H1 (cell line): Measurements from ENCODE around the gene RHOG. TPM values are rescaled to one million over a fixed set of nuclear protein-coding genes. Genes with fewer than 3 reads are reported as not detected.

Source experiments
- EGR1 ChIP-seq: IDR thresholded peaks from 2 replicates; pipeline ENCODE4 v1.6.1; 2011; ENCODE audit warnings: low read depth, low read length, borderline replicate concordance
- NRF1 ChIP-seq: IDR thresholded peaks from 2 replicates; pipeline ENCODE4 v1.6.1; 2011; ENCODE audit warnings: mild to moderate bottlenecking, low read depth, low read length, improper control_type of control experiment
- TAF1 ChIP-seq: IDR thresholded peaks from 2 replicates; pipeline ENCODE4 v1.6.1; 2011; ENCODE audit warnings: mild to moderate bottlenecking, low read depth, low read length
- TEAD4 ChIP-seq: IDR thresholded peaks from 2 replicates; pipeline ENCODE4 v1.6.1; 2012; ENCODE audit warnings: low read depth, low read length, inconsistent platforms, mixed read lengths
- polyA plus RNA-seq, 7 experiments: library from polyadenylated mRNA; depleted of rRNA in 3 of 7; stranded (reverse) in 5 of 7; unstranded in 2 of 7; fragments of >200 nt in 5 of 7; fragments of 200-250 nt in 2 of 7; gene quantifications; 1 replicate in 5 of 7; 2 replicates in 1 of 7; 4 replicates in 1 of 7; pipeline versions ENCODE4 v1.2.1 to v1.2.3, GENCODE V29; 2011 to 2013; ENCODE audit warnings: missing spikeins in 2 of 7, mixed read lengths in 2 of 7
- total RNA-seq: library from RNA; stranded (reverse); fragmentation: NEBNext Ultra II Directional; extraction: Animal tissue kit (Norgen Biotek cat#: 25700); gene quantifications from 2 replicates; pipeline ENCODE4 v1.2.1, GENCODE V29; 2021
- TF ChIP-seq, protein P1 (sequence below): IDR thresholded peaks from 2 replicates; pipeline ENCODE4 v1.6.1; 2011; ENCODE audit warnings: low read length, improper control_type of control experiment
- TF ChIP-seq, protein P2 (sequence below): IDR thresholded peaks from 2 replicates; pipeline ENCODE4 v1.6.1; 2012; ENCODE audit warnings: inconsistent platforms

Gene RHOG
- total and polyA plus RNA-seq, 2 of the 8 experiments (the other 6 are each of a cell fraction or from before 2014, with no cell fraction given), result 28.3 to 69.6 TPM

DNA sequence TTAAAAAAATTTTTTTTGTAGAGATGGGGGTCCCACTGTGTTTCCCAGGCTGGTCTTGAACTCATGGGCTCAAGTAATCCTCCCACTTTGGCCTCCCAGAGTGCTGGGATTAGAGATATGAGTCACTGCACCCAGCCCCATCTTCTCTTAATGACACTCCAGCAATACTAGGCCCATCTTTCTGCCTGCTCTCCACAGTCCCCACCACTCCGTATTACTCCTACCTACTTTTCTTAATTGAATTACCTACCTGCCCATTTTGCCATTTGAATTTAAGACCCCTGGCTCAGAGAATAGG is 12.7 kb upstream of the RHOG start (continued):
- TF ChIP-seq EGR1 (no peak), TEAD4 (no peak), TAF1 (no peak), NRF1 (no peak)
- TF ChIP-seq, protein P1, sequence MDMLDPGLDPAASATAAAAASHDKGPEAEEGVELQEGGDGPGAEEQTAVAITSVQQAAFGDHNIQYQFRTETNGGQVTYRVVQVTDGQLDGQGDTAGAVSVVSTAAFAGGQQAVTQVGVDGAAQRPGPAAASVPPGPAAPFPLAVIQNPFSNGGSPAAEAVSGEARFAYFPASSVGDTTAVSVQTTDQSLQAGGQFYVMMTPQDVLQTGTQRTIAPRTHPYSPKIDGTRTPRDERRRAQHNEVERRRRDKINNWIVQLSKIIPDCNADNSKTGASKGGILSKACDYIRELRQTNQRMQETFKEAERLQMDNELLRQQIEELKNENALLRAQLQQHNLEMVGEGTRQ, result no peak
- TF ChIP-seq, protein P2, sequence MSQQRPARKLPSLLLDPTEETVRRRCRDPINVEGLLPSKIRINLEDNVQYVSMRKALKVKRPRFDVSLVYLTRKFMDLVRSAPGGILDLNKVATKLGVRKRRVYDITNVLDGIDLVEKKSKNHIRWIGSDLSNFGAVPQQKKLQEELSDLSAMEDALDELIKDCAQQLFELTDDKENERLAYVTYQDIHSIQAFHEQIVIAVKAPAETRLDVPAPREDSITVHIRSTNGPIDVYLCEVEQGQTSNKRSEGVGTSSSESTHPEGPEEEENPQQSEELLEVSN, result no peak
